ENCODE measurements around the gene MICB.
"Not testable (repeated sequence)": the region's sequence is repeated elsewhere in the genome, so short reads cannot be mapped to it uniquely, and the experiment has no call there.

The MICB gene

DNA sequence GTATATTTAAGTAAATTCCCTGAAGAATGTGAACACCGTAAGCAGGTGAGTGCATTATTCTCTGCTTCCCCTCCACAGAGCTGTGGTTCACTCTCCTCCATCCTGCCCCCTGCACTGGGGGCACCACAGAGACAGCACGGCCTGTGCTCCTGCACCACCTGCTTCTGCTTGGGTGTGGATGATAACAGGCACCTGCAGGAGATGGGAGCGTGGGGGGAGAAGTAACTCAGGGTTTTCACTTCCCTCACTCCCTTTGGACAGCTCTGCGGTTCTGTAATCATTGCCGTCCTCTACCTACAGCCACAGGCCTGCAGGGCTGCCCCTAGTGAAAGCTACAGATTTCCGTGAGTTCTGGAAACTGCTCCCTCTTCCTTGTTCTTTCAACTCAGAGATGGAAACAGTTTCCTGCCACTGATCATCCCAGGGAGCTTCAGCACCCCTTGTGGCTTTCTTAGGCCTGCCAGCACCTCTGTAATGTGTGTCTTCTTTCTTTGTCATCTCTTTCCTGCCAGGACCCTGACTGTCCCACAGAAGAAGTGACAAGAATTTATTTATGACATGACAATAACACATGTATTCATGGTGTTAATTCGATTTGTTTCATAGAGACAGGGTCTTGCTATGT lies 21.3 kb upstream of the MICB start:
- Histone ChIP-seq H3K9ac (ENCODE audit: low read depth, low read length) (no peak overlapping the region), H3K27me3 (ENCODE audit: control insufficient read depth, insufficient read depth, low read length) (peaks cover 30% of the 10 kb centered on the region), H3K4me3 (ENCODE audit: low read length) (no peak overlapping the region), H3K4me1 (ENCODE audit: control insufficient read depth, insufficient read depth, low read length) (peaks cover 14% of the 10 kb centered on the region), H3K36me3 (ENCODE audit: insufficient read depth, low read length) (no peaks in the 10 kb centered on the region), H3K4me2 (ENCODE audit: low read length) (no peak overlapping the region), H3K9me3 (replicated peaks; ENCODE audit: low read length) (no peaks in the 10 kb centered on the region)

DNA sequence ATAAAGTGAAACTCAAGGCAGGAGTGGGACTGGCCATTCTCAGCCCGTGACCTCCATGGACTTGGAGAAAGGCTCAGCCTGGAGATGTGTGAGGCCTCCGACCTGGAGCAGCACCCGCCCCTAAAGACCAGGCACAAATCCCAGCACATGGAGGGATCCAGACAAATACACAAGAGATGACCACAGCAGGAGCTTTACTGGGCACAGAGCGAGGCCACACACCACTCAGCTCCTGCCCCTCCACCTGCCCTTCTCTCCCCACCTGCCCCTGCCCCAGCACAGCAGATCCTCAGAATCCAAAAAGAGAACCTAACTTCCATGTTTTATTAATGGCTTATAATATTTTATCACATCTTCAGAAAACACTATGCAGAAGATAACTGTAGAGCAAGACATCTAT lies 20.4 kb upstream of the MICB start:
- Histone ChIP-seq H3K4me1 (ENCODE audit: control insufficient read depth, insufficient read depth, low read length) (peaks cover 14% of the 10 kb centered on the region), H3K27me3 (ENCODE audit: control insufficient read depth, insufficient read depth, low read length) (peaks cover 30% of the 10 kb centered on the region), H3K9me3 (replicated peaks; ENCODE audit: low read length) (no peaks in the 10 kb centered on the region), H3K4me2 (ENCODE audit: low read length) (no peak overlapping the region), H3K4me3 (ENCODE audit: low read length) (no peak overlapping the region), H3K36me3 (ENCODE audit: insufficient read depth, low read length) (no peaks in the 10 kb centered on the region), H3K9ac (ENCODE audit: low read depth, low read length) (no peak overlapping the region)

DNA sequence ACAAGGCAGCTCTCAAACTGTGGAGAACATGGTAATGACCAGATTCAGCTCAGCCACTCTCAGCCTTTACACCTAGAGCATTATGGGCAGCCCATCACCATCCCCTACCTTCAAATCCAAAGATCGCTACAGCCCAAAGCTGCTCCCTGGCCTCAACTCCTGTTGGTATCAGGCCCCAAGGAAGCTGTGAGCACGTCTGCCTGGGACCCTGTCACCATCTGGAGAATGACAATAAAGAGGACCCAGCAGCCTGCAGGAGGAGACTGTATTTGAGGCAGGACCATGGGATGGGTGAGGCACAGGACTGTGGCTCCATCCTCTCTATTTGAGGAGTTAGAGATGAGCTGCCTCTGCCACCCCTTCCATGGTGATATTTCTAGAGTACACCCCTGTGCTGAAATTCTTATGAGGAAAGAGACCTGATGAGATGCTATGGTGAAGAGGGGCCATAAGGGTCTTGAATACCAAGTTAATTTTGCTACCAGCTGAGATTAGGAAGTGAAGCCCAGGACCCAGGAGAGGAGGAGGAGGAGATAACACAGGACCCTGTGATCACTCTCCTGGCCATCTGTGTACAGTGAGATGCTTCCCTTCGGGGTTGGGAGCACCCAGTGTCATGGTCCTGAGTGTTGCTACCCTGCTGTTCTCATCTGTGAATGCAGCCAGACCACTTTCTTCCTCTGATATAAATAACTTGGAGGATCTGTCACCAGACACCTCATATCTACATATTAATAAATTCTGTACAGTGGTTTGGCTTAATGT lies 19.6 kb upstream of the MICB start:
- no peak overlapping the region for H3K9ac ChIP-seq (ENCODE audit: low read depth, low read length)
- H3K4me1 ChIP-seq (ENCODE audit: control insufficient read depth, insufficient read depth, low read length) = peaks cover 19% of the 10 kb centered on the region
- no peaks in the 10 kb centered on the region for H3K9me3 ChIP-seq (replicated peaks; ENCODE audit: low read length)
- H3K27me3 ChIP-seq (ENCODE audit: control insufficient read depth, insufficient read depth, low read length) = peaks cover 30% of the 10 kb centered on the region
- H3K4me3 ChIP-seq (ENCODE audit: low read length) = no peak overlapping the region
- no peak overlapping the region for H3K4me2 ChIP-seq (ENCODE audit: low read length)
- no peaks in the 10 kb centered on the region for H3K36me3 ChIP-seq (ENCODE audit: insufficient read depth, low read length)

DNA sequence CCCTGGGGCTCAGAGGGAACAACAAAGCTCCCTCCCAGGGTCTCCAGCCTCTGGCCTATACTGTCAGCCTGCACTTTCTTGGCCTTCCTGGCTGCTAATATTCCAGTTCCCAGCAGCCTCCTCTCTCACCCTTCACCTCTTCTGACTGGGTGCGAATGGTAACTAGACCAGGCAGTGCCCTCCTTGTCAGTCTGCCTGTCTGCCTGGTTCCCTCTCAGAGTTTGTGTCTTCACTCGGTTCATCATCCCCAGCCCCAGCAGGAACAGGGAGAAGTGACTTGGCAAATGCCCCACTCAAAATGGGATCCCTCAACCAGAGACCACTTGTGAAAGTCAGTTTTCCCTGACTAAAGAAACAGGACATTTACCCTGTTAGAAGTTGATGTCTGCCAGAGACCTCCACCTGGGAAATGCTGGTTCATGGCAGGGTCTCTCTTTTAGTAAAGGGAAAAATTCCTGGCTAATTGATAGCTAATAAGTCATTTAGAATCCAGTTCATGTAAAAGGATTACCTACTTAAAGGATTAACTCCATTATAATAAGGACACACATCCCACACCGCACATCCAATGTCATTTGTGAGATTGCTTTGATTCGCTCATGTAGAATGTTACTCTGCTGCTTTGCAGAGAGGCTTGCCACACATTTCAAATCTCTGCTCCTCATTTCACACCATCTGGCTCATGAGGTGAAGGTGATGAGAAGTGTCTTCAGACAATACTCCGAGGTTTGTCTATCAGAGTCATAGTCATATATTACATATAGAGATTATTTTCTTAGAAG lies 18.6 kb upstream of the MICB start:
- no peaks in the 10 kb centered on the region for H3K9me3 ChIP-seq (replicated peaks; ENCODE audit: low read length)
- H3K9ac ChIP-seq (ENCODE audit: low read depth, low read length) = no peak overlapping the region
- no peaks in the 10 kb centered on the region for H3K36me3 ChIP-seq (ENCODE audit: insufficient read depth, low read length)
- no peak overlapping the region for H3K4me3 ChIP-seq (ENCODE audit: low read length)
- H3K4me2 ChIP-seq (ENCODE audit: low read length) = no peak overlapping the region
- H3K27me3 ChIP-seq (ENCODE audit: control insufficient read depth, insufficient read depth, low read length) = peaks cover 30% of the 10 kb centered on the region
- H3K4me1 ChIP-seq (ENCODE audit: control insufficient read depth, insufficient read depth, low read length) = peaks cover 15% of the 10 kb centered on the region

DNA sequence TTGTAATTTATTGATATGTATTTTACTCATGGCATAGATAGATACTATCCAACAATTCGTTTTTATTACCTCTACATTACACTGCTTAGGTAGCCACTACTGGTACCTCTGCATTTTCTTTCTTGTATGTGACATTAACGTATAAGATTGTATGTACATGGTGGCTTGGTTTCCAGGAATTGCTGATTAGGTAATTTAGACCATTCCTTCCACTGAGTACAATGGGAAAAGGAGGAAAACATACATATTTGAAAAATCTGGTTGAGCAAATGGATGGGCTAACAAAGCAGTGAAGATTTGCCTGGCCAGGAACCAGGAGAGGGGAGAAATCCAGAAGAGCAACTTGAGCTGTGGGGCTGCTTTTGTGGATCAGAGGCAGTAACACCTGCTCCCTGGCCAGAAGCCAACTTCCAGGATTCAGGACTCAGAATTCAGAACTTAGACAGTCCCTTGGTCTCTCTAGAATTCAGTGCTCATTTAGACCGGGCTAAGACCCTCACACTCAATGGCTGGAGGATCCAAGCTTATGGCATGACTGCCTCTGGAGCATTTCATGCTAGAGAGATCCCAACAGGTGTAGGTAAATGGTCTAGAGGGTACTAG lies 17.9 kb upstream of the MICB start:
- H3K4me2 ChIP-seq (ENCODE audit: low read length) = no peak overlapping the region
- no peak overlapping the region for H3K4me3 ChIP-seq (ENCODE audit: low read length)
- no peaks in the 10 kb centered on the region for H3K9me3 ChIP-seq (replicated peaks; ENCODE audit: low read length)
- no peak overlapping the region for H3K9ac ChIP-seq (ENCODE audit: low read depth, low read length)
- peaks cover 30% of the 10 kb centered on the region for H3K27me3 ChIP-seq (ENCODE audit: control insufficient read depth, insufficient read depth, low read length)
- peaks cover 15% of the 10 kb centered on the region for H3K4me1 ChIP-seq (ENCODE audit: control insufficient read depth, insufficient read depth, low read length)
- no peaks in the 10 kb centered on the region for H3K36me3 ChIP-seq (ENCODE audit: insufficient read depth, low read length)

DNA sequence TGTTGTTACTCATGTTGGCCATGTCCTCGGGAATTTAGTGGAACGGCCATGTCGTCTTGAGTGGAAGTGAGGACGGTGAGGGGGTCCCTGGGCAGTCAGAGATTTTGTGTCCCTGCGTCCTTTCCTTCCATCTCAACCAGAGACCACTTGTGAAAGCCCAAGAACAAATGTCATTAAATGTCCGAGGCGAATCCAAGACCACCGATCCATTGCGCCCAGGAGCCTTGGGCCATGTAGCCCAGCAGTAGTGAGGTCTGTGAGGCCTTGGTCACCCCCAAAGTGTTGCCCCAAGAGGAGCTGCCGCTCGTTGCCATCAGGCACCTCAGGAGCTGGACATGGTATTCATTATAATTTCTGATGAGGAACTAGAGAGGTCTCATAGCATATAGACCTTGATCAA lies 17.4 kb upstream of the MICB start:
- H3K4me2 ChIP-seq (ENCODE audit: low read length) = no peak overlapping the region
- no peaks in the 10 kb centered on the region for H3K9me3 ChIP-seq (replicated peaks; ENCODE audit: low read length)
- H3K4me1 ChIP-seq (ENCODE audit: control insufficient read depth, insufficient read depth, low read length) = peaks cover 20% of the 10 kb centered on the region
- no peaks in the 10 kb centered on the region for H3K36me3 ChIP-seq (ENCODE audit: insufficient read depth, low read length)
- H3K27me3 ChIP-seq (ENCODE audit: control insufficient read depth, insufficient read depth, low read length) = peaks cover 30% of the 10 kb centered on the region
- no peak overlapping the region for H3K4me3 ChIP-seq (ENCODE audit: low read length)
- H3K9ac ChIP-seq (ENCODE audit: low read depth, low read length) = no peak overlapping the region

DNA sequence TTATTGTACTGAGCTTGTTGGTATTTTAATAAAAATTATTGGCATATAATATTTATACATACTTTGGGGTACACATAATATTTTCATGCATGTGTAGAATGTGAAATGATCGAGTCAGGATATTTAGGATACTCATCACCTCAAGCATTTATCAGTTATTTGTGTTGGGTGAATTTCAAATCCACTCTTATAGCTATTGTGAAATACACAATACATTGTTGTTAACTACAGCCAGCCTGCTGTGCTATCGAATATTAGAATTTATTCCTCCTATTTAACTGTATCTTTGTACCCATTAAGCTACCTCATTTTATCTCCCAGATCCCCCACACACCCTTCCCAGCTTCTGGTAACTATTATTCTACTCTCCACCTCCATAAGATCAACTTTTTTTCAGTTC lies 14.6 kb upstream of the MICB start:
- Histone ChIP-seq H3K4me2 (ENCODE audit: low read length) (no peak overlapping the region), H3K36me3 (ENCODE audit: insufficient read depth, low read length) (no peaks in the 10 kb centered on the region), H3K9me3 (replicated peaks; ENCODE audit: low read length) (no peaks in the 10 kb centered on the region), H3K27me3 (ENCODE audit: control insufficient read depth, insufficient read depth, low read length) (peaks cover 8% of the 10 kb centered on the region), H3K9ac (ENCODE audit: low read depth, low read length) (no peak overlapping the region), H3K4me1 (ENCODE audit: control insufficient read depth, insufficient read depth, low read length) (peaks cover 20% of the 10 kb centered on the region), H3K4me3 (ENCODE audit: low read length) (no peak overlapping the region)

DNA sequence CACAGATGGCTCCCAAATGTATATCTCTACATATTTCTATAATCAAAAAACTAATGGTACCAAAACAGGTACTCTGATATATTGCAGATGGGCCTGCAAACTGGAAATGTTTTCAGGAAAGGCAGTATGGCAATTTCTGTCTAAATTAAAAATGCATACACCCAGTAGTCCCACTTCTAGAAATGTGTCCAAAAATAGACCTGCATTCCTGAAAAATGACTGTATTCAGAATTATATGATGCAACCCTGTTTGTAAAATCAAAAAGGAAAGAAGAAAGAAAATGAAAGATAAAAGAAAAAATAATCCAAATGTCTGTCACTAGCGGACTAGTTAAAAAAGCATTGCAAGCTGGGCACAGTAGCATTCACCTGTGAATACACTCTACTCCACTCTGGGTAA lies 12.9 kb upstream of the MICB start:
- no peaks in the 10 kb centered on the region for H3K9me3 ChIP-seq (replicated peaks; ENCODE audit: low read length)
- no peak overlapping the region for H3K9ac ChIP-seq (ENCODE audit: low read depth, low read length)
- no peak overlapping the region for H3K4me2 ChIP-seq (ENCODE audit: low read length)
- no peaks in the 10 kb centered on the region for H3K36me3 ChIP-seq (ENCODE audit: insufficient read depth, low read length)
- no peak overlapping the region for H3K4me3 ChIP-seq (ENCODE audit: low read length)
- H3K27me3 ChIP-seq (ENCODE audit: control insufficient read depth, insufficient read depth, low read length) = no peaks in the 10 kb centered on the region
- peaks cover 20% of the 10 kb centered on the region for H3K4me1 ChIP-seq (ENCODE audit: control insufficient read depth, insufficient read depth, low read length)

DNA sequence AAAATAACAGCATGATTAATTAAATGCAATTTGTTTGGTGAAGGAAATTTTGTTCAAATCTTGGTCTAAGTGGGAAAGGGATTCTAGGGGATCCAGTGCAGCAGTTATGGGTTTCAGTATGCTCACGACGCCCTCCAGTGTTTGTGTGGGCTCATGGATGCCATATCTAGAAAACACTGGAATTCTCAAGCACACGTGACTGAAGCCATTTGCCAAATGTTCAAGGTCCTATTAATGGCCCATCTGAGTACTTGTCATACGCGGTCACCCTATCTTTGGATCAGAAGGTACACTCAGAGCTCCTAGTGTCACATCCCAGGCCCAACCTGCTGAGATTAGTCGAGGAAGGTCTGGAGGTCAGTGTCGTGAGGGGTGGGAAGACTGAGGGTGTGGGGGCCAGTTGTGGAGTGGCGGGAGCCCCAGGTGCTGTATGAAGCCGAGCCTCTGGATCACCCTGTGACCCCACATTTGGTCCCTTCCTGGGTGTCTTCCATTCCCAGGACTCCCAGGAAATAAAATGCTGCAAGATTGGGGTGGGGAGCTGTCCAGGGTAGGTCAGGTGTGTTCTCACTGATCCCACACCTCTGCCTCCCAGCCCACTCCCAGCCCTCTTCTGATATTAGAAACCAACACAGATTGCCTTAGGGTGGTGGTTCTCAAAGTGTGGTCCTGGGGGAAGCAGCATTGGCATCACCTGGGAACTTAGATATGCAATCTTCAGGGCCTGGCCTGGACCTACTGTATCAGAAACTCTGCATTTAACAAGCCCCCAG lies 11.7 kb upstream of the MICB start:
- H3K9ac ChIP-seq (ENCODE audit: low read depth, low read length); H3K9me3 ChIP-seq (replicated peaks; ENCODE audit: low read length); H3K27me3 ChIP-seq (ENCODE audit: control insufficient read depth, insufficient read depth, low read length): not testable (repeated sequence)

DNA sequence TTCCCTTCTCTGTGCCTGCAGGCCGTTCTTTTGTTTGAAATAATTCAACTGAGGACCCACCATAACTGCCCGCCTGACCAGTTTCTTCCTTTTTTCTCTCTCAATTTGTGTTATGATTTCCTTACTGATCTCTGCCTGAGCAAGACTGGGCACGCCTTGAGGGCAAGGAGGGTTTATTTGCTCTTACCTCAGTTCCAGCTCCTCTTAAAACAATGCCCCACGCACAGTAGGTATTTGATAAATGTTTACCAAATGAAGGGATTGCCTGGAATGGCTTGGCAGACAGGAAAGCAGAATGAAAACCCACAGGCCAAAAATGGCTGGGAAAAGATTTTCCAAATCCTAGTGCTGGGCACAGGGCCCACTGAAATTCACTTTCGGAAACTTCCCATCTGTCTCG lies 10.3 kb upstream of the MICB start:
- peaks cover 20% of the 10 kb centered on the region for H3K4me1 ChIP-seq (ENCODE audit: control insufficient read depth, insufficient read depth, low read length)
- H3K9me3 ChIP-seq (replicated peaks; ENCODE audit: low read length); H3K9ac ChIP-seq (ENCODE audit: low read depth, low read length); H3K4me3 ChIP-seq (ENCODE audit: low read length); H3K4me2 ChIP-seq (ENCODE audit: low read length); H3K27me3 ChIP-seq (ENCODE audit: control insufficient read depth, insufficient read depth, low read length); H3K36me3 ChIP-seq (ENCODE audit: insufficient read depth, low read length): not testable (repeated sequence)

More for the DNA sequence above, 11.7 kb upstream of the MICB start:
- H3K36me3 ChIP-seq (ENCODE audit: insufficient read depth, low read length); H3K4me2 ChIP-seq (ENCODE audit: low read length); H3K4me3 ChIP-seq (ENCODE audit: low read length): not testable (repeated sequence)
- peaks cover 20% of the 10 kb centered on the region for H3K4me1 ChIP-seq (ENCODE audit: control insufficient read depth, insufficient read depth, low read length)

DNA sequence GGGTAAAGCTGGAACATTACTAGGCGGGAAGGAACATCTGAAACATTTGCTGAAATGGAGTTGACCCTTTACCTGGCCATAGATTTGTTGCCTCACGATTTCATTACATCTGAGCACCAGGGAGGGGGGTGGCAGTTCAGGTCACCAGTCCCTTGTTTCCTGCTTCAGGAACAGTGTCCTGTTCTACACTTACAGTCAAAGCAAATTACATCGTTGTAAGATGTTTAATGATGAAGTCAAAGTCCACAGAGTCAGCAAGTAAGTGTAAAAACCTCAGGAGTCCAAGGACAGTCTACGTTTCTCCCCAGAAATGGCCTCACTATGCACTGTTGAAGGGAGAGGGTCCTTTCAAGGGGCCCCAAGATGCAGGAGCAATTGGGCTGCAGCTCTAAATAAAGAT lies 8.9 kb upstream of the MICB start:
- no peak overlapping the region for H3K4me2 ChIP-seq (ENCODE audit: low read length)
- H3K36me3 ChIP-seq (ENCODE audit: insufficient read depth, low read length) = no peaks in the 10 kb centered on the region
- no peak overlapping the region for H3K4me3 ChIP-seq (ENCODE audit: low read length)
- H3K27me3 ChIP-seq (ENCODE audit: control insufficient read depth, insufficient read depth, low read length) = no peaks in the 10 kb centered on the region
- peaks cover 12% of the 10 kb centered on the region for H3K4me1 ChIP-seq (ENCODE audit: control insufficient read depth, insufficient read depth, low read length)
- no peak overlapping the region for H3K9ac ChIP-seq (ENCODE audit: low read depth, low read length)
- H3K9me3 ChIP-seq (replicated peaks; ENCODE audit: low read length) = no peaks in the 10 kb centered on the region

All from skeletal muscle satellite cell (primary cell).